ENCODE measurements around the gene NEK9.

GRCh38 chr14:75040959-75041358 lies 85.9 kb downstream of the NEK9 start:
- TF ChIP-seq, protein P1, sequence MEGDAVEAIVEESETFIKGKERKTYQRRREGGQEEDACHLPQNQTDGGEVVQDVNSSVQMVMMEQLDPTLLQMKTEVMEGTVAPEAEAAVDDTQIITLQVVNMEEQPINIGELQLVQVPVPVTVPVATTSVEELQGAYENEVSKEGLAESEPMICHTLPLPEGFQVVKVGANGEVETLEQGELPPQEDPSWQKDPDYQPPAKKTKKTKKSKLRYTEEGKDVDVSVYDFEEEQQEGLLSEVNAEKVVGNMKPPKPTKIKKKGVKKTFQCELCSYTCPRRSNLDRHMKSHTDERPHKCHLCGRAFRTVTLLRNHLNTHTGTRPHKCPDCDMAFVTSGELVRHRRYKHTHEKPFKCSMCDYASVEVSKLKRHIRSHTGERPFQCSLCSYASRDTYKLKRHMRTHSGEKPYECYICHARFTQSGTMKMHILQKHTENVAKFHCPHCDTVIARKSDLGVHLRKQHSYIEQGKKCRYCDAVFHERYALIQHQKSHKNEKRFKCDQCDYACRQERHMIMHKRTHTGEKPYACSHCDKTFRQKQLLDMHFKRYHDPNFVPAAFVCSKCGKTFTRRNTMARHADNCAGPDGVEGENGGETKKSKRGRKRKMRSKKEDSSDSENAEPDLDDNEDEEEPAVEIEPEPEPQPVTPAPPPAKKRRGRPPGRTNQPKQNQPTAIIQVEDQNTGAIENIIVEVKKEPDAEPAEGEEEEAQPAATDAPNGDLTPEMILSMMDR (IDR thresholded peaks at IDR 0.05; ENCODE audit: insufficient read depth, low read length, poor library complexity, severe bottlenecking) = no peak
- TF ChIP-seq EZH2phosphoT487 (conservative IDR thresholded peaks at IDR 0.05; ENCODE audit: low read length) = no peak

Measured in SU-DHL-6 (cell line).